Stimulated activated effector memory CD8-positive, alpha-beta T cell treated with anti-CD3 and anti-CD28 coated beads, Interleukin-12 subunit alpha, Interleukin-12 subunit beta, amount 100 ng/mL, for 72 hours (primary cell): Measurements from ENCODE around the gene HIPK1.
"Not testable (repeated sequence)": the region's sequence is repeated elsewhere in the genome, so short reads cannot be mapped to it uniquely, and the experiment has no call there.

Source experiments
- ATAC-seq: fragments of 150-1000 bp; cut with Tn5 transposase; 2 replicates; pipeline ENCODE4 v1.10.0; 2021
- DNase-seq, 2 donors: peaks; one replicate each; pipeline ENCODE4 v3.0.0; 2021 to 2022; ENCODE audit warnings: low spot score in 2 of 2
- H3K27ac Mint-ChIP-seq: one replicate; pipeline ENCODE4 v1.8.0; 2022; ENCODE audit warnings: mild to moderate bottlenecking, mixed read lengths
- H3K36me3 Mint-ChIP-seq: one replicate; pipeline ENCODE4 v1.8.0; 2022; ENCODE audit warnings: mild to moderate bottlenecking, mixed read lengths
- H3K4me1 Mint-ChIP-seq: one replicate; pipeline ENCODE4 v1.8.0; 2022; ENCODE audit warnings: mixed read lengths
- H3K4me3 Mint-ChIP-seq: one replicate; pipeline ENCODE4 v1.8.0; 2022; ENCODE audit warnings: mild to moderate bottlenecking, mixed read lengths
- H3K9me3 Mint-ChIP-seq: one replicate; pipeline ENCODE4 v1.8.0; 2022; ENCODE audit warnings: mixed read lengths

Gene HIPK1

DNA sequence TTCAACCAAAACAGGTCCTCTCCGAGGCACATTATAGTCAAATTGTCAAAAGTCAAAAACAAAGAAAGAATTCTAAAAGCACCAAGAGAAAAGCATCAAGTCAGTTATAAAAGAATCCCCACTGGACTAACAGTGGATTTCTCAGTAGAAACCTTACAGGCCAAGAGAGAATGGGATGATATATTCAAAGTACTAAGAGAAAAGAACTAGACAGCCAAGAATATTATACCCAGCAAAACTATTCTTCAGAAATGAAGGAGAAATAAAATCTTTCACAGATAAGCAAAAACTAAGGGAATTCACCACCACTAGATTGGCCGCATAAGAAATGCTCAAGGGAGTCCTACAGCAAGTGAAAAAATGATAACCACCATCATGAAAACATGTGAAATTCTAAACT lies 66.3 kb downstream of the HIPK1 start:
- H3K4me3 Mint-ChIP-seq: no peak overlapping the region
- no peak for DNase-seq
- no peak for ATAC-seq
- no peaks in the 10 kb centered on the region for H3K4me1 Mint-ChIP-seq
- no peak overlapping the region for H3K27ac Mint-ChIP-seq
- H3K9me3 Mint-ChIP-seq: peaks cover 15% of the 10 kb centered on the region
- no peaks in the 10 kb centered on the region for H3K36me3 Mint-ChIP-seq

DNA sequence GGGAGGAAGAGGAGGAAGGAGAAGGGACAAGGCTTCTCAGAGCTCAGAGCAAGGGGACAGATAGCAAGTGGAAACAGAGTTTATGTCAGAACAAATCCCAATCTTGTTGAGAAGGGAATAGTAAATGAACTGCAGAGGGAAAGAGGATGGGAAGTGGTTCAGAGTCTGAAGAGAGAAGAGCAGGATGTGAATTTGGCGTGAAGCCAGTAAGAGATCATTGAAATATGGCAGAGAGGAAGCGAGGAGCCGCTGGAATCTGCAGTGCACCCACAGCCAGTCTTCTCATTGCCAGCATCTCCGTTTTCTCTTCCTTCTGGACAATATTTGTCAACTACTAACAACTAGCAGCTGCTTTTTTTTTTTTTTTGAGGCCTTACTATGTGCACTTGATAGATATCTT lies 69.2 kb downstream of the HIPK1 start:
- no peak for ATAC-seq
- Mint-ChIP-seq H3K4me3 (no peak overlapping the region), H3K4me1 (no peaks in the 10 kb centered on the region), H3K9me3 (peaks cover 15% of the 10 kb centered on the region), H3K27ac (no peak overlapping the region), H3K36me3 (no peaks in the 10 kb centered on the region)
- DNase-seq: no peak

DNA sequence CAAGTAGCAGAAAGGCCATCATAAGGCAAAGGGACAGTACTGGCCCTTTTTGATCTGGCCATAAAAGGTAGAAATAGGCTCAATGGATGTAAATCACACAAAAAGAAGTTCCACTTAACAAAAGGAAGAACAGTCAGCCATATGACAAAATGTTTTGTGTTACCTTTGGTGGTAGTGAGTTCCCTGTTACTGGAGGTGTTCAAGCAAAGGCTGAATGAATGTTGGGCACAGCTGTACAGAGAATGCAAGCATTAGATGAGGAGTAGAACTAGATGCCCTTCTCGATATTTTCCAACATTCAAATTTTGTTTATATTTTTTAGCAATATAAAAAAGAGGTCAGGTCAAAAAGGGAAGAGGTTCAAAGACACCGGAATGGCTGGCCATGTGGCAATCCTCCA lies 70.1 kb downstream of the HIPK1 start:
- H3K9me3 Mint-ChIP-seq: peaks cover 12% of the 10 kb centered on the region
- ATAC-seq: no peak
- H3K4me3 Mint-ChIP-seq: no peak overlapping the region
- no peaks in the 10 kb centered on the region for H3K4me1 Mint-ChIP-seq
- DNase-seq: no peak
- H3K36me3 Mint-ChIP-seq: no peaks in the 10 kb centered on the region
- no peak overlapping the region for H3K27ac Mint-ChIP-seq

DNA sequence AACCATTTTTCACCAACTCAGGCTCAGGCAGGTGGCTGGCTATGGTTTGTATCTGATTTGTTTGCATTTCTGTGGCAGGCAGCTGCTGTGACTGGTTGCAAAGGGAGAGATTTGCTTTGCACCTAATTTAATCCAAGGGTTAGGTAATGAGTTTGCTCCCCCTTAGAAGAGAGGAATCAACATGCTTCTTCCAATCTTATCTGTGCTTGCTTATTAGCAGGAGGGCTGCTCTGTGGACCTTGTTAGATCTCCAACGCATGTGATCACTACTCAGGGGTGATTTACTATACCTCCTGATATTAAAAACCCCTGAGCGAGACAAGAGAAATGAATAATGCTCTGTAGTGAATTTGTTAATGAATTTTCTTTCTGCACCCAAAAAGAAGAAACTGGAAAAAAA lies 70.7 kb downstream of the HIPK1 start:
- Mint-ChIP-seq H3K36me3 (no peaks in the 10 kb centered on the region), H3K27ac (no peak overlapping the region), H3K4me3 (no peak overlapping the region), H3K4me1 (no peaks in the 10 kb centered on the region), H3K9me3 (peaks cover 7% of the 10 kb centered on the region)
- no peak for ATAC-seq
- no peak for DNase-seq

DNA sequence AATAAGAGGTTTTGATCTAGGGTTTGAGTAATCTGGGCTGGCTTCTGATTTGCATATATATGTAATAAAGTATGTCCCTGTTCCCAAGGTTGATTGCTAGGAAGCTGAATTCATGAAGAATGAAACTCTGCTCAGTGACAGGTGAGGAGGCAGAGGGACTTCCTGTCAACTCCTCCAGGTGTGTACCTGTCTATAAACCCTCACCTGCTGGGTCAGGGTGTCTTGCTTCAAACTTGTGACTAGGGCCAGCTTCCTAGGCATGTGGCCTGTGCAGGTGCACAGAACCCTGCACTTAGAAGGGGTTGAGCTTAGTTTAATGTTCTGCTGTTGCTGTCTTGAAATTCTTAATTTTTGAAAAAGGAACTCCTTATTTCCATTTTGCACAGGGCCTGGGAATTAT lies 71.3 kb downstream of the HIPK1 start:
- ATAC-seq (no peak), DNase-seq (no peak)
- no peaks in the 10 kb centered on the region for H3K4me1 Mint-ChIP-seq
- H3K36me3 Mint-ChIP-seq: no peaks in the 10 kb centered on the region
- peaks cover 2% of the 10 kb centered on the region for H3K9me3 Mint-ChIP-seq
- H3K4me3 Mint-ChIP-seq: no peak overlapping the region
- no peak overlapping the region for H3K27ac Mint-ChIP-seq

DNA sequence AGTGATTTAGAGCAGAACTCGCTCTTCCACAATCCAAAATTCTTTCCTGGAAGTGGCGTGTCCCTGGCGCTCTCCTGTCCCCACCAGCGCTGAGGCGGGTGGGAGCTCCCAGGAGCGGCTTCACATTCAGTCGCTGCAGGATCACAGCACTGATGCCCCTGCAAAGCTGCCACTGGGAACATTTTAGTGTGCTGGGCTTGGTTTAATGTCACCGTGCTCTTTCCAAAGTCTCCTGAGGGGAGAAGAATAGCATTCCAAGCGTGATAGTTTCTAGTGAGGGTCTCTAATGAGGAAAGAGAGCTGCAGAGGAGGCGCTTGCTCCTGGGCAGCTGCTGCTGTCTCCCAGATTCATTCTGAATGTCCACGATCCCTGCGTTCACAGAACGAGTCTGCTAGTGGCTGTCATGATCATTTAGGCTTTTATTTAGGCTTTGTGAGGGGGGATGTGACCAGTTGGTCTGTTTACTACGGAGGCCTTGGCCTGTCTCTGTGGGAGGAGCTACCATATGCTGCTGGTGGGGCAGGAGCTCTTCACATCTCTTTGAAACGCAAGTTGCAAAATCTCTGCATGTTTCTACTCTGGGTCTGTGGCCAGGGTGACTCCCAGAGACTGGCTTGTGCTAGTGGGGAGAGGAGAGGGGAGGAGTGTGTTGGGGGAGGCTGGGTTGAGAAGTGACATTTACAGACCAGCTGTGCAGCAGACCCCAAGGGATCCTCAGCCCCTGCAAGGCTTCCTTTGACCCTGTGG lies 73.5 kb downstream of the HIPK1 start:
- ATAC-seq: no peak

DNA sequence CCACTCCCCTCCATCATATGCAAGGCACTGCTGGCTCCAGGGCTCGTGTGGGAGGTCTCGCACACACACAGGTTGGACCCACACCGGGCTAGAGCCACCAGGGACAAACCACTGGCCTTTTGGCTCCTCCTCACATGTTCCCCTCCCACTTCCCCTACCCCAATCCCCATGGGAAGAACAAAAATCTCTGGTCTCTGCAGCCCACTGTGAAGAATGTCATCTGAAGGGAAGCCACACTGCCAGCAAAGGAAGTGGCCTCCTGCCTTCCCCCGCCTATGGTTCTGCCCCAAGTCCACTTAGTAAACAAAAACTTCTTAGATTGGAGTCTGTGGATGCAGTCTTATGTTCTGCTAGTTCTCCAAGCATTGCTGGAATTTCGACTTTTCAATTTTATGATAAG lies 74.3 kb downstream of the HIPK1 start:
- ATAC-seq (no peak), DNase-seq (no peak)
- H3K27ac Mint-ChIP-seq: no peak overlapping the region
- no peaks in the 10 kb centered on the region for H3K9me3 Mint-ChIP-seq
- H3K4me1 Mint-ChIP-seq: no peaks in the 10 kb centered on the region
- H3K4me3 Mint-ChIP-seq: no peak overlapping the region
- H3K36me3 Mint-ChIP-seq: no peaks in the 10 kb centered on the region

More for the DNA sequence above, 73.5 kb downstream of the HIPK1 start:
- no peak for DNase-seq
- H3K9me3 Mint-ChIP-seq: no peaks in the 10 kb centered on the region
- H3K36me3 Mint-ChIP-seq: no peaks in the 10 kb centered on the region
- no peak overlapping the region for H3K27ac Mint-ChIP-seq
- no peaks in the 10 kb centered on the region for H3K4me1 Mint-ChIP-seq
- no peak overlapping the region for H3K4me3 Mint-ChIP-seq

DNA sequence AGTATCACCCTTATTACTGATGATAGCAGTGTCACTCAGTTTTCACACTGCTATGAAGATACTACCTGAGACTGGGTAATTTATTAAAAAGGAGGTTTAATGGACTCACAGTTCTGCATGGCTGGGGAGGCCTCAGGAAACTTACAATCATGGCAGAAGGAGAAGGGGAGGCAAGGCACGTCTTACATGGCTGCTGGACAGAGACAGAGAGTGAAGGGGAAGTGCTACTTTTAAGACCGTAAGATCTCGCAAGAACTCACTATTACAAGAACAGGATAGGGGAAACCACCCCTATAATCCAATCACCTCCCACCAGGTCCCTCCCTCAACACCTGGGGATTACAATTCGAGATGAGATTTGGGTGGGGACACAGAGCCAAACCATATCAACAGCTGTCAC lies 77.7 kb downstream of the HIPK1 start:
- not testable (repeated sequence) for H3K4me3 Mint-ChIP-seq, ATAC-seq, H3K9me3 Mint-ChIP-seq, H3K36me3 Mint-ChIP-seq, DNase-seq, H3K4me1 Mint-ChIP-seq, H3K27ac Mint-ChIP-seq

DNA sequence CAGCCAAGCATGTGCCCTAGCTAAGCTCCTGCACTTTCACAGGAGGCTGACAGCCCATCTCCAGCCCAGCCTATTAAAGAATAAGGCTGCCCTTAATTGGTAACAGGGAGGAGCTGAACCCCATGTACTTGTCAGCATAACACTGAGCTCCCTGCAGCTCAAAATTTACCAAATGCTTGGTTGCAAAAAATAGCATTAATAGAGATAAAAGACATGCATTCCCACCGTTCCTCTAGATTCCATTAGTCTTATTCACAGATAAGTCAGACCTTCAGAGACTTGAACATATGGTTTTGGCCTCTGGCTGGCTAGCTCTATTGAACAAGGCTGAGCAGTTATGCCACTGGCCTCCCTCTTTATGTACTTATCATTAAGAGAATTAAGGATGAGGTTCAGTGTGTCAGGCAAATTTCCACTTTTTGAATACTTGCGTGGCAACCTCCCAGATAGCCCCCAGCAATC lies 79.4 kb downstream of the HIPK1 start:
- ATAC-seq (no peak), DNase-seq (no peak)
- H3K9me3 Mint-ChIP-seq: no peaks in the 10 kb centered on the region
- no peak overlapping the region for H3K27ac Mint-ChIP-seq
- H3K36me3 Mint-ChIP-seq: no peaks in the 10 kb centered on the region
- H3K4me3 Mint-ChIP-seq: no peak overlapping the region
- no peaks in the 10 kb centered on the region for H3K4me1 Mint-ChIP-seq

DNA sequence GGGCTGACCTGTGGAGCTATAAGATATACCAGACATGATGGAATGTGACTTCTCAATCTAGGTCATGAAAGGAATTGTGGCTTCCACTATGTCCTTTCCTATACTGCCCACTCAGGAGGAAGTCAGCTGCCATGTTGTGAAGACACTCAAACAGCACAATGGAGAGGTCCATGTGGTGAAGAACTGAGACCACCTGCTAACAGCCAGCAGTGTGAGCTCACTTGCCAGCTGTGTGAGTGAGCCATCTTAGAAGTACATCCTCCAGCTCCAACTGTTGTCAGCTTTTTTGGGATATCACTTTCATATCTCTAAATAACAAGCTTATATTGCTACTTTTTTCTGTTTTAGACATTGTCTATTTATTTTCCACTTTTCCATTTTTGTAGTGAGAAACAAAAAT lies 79.9 kb downstream of the HIPK1 start:
- ATAC-seq (no peak), DNase-seq (no peak)
- Mint-ChIP-seq H3K4me1 (no peaks in the 10 kb centered on the region), H3K9me3 (no peaks in the 10 kb centered on the region), H3K36me3 (no peaks in the 10 kb centered on the region), H3K27ac (no peak overlapping the region), H3K4me3 (no peak overlapping the region)

DNA sequence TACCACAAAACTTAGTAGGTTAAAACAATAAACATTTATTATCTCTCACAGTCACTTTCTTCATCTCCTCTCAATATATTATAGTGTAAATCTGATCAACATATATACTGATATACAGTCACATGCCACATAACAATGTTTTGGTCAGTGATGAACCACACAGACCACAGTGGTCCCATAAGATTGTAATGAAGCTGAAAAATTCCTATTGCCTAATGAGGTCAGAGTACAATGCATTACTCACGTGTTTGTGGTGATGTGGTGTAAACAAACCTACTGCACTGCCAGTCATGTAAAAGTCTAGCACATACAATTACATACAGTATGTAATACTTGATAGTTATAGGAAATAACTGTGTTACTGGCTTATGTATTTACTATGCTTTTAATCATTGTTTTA lies 80.3 kb downstream of the HIPK1 start:
- no peak overlapping the region for H3K27ac Mint-ChIP-seq
- no peaks in the 10 kb centered on the region for H3K9me3 Mint-ChIP-seq
- no peaks in the 10 kb centered on the region for H3K36me3 Mint-ChIP-seq
- ATAC-seq (no peak), DNase-seq (no peak)
- H3K4me1 Mint-ChIP-seq: no peaks in the 10 kb centered on the region
- no peak overlapping the region for H3K4me3 Mint-ChIP-seq

DNA sequence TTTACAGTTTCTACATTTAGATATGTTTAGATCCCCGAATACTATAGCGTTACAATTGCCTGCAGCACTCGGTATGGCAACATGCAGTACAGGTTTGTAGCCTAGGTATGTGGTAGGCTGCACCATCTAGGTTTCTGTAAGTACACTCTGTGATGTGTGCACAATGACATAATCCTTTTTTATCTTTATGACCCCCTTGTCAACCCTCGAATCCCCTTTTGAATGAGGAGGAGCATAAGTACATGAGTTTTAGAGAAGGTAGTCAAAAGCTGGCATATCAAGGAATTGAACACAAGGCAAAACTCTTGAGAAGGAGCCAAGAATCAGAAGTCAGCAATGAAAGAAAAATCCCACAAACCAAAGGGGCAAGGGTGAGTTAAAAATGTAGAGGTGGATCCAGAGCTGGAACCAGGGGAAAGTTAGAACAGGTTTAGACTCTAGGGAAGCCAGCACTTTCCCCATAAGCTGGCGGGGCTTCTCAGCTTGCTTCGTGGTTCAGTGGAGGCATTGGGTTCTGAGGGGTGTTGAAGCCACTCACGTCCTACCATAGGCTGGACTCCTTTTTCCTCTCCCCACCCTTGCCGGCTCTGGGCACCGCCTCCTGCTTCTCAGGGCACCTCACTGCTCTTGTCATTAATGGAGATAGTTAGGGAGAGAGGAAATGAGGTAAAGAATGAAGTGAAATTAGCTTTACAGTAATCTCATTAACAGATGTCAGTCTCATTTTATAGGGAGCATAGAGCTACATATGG lies 81.5 kb downstream of the HIPK1 start:
- no peak for DNase-seq
- H3K4me3 Mint-ChIP-seq: no peak overlapping the region
- no peak for ATAC-seq
- H3K9me3 Mint-ChIP-seq: no peaks in the 10 kb centered on the region
- H3K27ac Mint-ChIP-seq: no peak overlapping the region
- H3K36me3 Mint-ChIP-seq: no peaks in the 10 kb centered on the region
- no peaks in the 10 kb centered on the region for H3K4me1 Mint-ChIP-seq

DNA sequence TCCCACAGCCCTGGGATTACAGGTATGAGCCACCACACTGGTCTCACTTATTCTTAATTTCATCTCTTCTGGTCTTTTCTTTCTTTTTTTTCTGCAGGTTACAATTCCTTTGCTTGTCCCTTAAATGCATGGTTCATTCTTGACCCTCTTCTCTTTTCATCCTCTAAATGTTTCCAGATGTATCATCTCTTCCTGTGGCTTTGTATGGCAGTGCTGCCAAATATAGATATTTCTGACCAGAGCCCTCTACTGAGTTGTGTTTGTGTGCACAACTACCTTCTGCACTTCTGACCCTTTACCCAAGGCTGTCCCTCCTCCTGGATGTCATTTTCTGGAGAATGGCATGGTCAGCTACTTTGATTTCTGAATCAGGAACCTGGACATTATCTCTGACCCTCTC lies 82.7 kb downstream of the HIPK1 start:
- DNase-seq (no peak), ATAC-seq (no peak)
- H3K36me3 Mint-ChIP-seq: no peaks in the 10 kb centered on the region
- H3K4me3 Mint-ChIP-seq: no peak overlapping the region
- no peaks in the 10 kb centered on the region for H3K4me1 Mint-ChIP-seq
- H3K27ac Mint-ChIP-seq: no peak overlapping the region
- H3K9me3 Mint-ChIP-seq: no peaks in the 10 kb centered on the region

DNA sequence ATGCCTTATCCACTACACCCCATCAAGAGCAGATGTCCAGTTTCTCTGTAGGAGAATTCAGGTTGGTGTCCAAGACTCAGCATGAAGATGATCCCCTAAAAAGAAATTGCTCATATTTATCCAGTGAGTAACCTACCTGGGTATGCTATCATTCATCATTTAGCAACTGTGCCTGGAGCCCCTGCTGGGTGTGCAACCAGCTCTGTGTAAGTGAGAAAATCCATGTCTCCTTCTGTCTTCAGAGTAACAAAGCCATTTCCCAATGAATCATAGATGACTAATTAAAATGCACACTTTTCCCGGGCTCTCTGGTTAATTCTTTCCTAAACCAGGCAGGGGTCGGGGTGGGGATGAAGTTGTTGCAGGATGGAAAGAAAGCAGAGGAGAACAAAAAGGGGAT lies 86.0 kb downstream of the HIPK1 start:
- DNase-seq: no peak
- Mint-ChIP-seq H3K4me3 (no peak overlapping the region), H3K4me1 (no peaks in the 10 kb centered on the region), H3K9me3 (no peaks in the 10 kb centered on the region), H3K36me3 (no peaks in the 10 kb centered on the region), H3K27ac (no peak overlapping the region)
- ATAC-seq: no peak

DNA sequence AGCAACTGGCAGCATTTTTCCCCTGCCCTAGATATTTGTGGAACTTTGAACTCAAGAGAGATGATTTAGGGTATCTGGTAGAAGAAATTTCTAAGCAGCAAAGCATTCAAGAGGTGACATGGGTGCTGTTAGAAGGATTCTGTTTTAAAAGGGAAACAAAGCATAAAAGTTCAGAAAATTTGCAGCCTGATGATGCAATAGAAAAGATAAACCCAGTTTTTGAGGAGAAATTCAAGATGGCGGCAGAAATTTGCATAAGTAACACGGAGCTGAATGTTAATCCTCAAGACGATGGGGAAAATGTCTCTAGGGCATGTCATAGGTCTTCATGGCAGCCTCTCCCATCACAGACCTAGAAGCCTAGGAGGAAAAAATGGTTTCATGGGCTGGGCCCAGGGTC lies 90.6 kb downstream of the HIPK1 start:
- H3K36me3 Mint-ChIP-seq, ATAC-seq, H3K4me1 Mint-ChIP-seq, H3K4me3 Mint-ChIP-seq, H3K27ac Mint-ChIP-seq, H3K9me3 Mint-ChIP-seq, DNase-seq: not testable (repeated sequence)

DNA sequence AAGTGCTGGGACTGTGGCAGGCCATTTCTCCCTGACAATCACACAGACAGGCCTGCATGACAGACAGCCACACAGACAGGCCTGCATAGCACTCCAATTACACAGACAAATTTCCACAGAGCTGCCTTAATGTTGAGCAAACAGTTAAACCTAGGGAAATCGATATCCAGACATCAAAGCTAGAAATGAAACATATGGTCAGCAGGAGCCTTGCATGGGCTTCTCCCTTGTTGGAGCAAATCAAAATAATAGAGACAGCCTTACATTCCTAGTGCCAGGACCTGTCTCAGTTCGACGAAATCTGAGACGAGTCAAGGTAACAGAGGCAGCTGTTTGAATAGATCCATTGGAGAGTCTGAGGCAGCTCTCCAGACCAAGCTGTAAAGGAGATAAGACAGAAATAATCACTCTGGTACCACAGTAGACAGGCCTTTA lies 92.6 kb downstream of the HIPK1 start:
- no peak overlapping the region for H3K4me3 Mint-ChIP-seq
- H3K9me3 Mint-ChIP-seq: no peaks in the 10 kb centered on the region
- ATAC-seq (no peak), DNase-seq (no peak)
- H3K27ac Mint-ChIP-seq: no peak overlapping the region
- no peaks in the 10 kb centered on the region for H3K4me1 Mint-ChIP-seq
- no peaks in the 10 kb centered on the region for H3K36me3 Mint-ChIP-seq
